ENCODE measurements around the gene SENP3.

Gene SENP3

DNA sequence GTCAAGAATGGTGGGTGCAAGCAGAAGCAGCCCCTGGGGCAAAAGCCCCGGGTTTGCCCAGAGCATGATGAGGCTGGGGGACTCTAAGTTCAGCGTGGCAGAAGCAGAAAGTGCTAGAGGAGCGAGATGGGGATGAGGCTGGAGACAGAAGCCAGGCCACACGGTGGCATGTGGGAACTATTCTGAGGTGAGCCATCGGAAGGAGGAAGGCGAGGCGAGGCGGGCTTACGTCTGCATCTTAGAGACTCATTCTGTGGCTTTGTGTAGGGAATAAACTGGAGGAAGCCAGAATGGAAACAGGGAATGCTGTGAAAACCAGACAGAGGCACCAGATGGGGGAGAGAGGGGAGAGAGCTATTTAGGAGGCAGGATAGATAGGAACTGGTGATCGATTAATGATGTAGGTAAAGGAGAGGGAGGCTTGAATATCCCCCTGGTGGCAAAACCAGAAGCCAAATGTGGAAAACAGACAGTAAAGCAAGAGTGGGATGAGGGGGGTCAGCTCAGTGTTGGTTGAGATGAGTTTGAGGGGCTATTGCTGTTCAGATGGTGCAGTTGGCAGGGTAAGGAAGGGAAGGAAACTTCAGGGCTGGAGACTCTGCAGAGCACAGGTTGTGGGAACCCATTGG, 6.3 kb upstream of the SENP3 start:
- no peak for DNase-seq (ENCODE audit: low read depth in 1 of 2, low spot score in 1 of 2)

DNA sequence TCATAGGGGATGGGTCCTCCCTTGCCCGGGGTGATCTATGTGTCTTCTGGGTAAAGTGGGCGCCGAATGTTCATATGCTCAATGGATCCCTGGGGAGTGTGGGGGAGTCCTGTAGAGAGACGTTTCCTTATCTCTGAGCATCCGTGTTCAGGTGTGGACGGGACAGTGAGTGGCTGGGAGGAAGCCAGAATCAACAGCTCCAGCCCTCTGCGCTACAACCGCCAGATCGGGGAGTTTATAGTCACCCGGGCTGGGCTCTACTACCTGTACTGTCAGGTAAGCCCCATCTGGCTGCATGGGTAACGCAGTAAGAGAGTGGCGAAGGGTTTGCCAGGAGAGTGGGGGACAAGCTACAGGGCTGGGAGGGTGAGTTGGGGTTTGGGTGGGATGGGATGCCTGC, 5.1 kb upstream of the SENP3 start:
- no peak for DNase-seq (ENCODE audit: low read depth in 1 of 2, low spot score in 1 of 2)

DNA sequence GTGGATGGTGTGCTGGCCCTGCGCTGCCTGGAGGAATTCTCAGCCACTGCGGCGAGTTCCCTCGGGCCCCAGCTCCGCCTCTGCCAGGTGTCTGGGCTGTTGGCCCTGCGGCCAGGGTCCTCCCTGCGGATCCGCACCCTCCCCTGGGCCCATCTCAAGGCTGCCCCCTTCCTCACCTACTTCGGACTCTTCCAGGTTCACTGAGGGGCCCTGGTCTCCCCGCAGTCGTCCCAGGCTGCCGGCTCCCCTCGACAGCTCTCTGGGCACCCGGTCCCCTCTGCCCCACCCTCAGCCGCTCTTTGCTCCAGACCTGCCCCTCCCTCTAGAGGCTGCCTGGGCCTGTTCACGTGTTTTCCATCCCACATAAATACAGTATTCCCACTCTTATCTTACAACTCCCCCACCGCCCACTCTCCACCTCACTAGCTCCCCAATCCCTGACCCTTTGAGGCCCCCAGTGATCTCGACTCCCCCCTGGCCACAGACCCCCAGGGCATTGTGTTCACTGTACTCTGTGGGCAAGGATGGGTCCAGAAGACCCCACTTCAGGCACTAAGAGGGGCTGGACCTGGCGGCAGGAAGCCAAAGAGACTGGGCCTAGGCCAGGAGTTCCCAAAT, 4.5 kb upstream of the SENP3 start:
- DNase-seq (ENCODE audit: low read depth in 1 of 2, low spot score in 1 of 2) = no peak

DNA sequence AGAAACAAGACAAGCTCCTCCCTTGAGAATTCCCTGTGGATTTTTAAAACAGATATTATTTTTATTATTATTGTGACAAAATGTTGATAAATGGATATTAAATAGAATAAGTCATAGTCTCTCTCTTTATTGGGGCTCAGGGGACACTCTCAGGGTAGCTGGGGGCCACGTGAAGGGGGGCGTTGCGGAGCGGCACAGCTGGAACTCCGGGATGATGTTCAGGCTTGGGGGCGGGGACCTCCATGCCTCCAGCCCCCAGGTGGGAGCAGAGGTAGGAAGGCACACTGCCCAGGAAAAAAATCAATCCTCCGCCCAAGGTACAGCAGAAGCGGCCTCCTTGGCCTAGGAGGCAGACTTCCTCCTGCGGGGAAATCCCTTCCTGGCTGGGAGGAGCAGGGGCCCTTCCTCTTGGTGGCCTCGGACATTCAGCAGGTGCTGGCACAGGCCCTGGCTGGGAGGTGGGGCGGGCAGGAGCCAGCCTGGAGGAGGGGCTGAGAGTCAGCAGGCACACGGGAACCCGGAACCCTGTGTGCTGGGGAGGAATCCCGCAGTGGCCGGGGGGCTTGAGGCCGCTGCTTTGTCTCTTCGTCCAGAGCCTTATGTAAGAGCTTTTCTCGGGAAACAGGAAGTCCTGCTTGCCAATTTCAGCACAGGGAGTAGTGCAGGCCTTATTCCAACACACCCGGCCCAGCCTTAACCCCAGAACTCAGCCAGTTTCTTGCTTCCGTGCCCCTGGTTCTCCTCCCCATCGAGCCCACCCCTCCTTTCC, 3.8 kb upstream of the SENP3 start:
- no peak for DNase-seq (ENCODE audit: low read depth in 1 of 2, low spot score in 1 of 2)

DNA sequence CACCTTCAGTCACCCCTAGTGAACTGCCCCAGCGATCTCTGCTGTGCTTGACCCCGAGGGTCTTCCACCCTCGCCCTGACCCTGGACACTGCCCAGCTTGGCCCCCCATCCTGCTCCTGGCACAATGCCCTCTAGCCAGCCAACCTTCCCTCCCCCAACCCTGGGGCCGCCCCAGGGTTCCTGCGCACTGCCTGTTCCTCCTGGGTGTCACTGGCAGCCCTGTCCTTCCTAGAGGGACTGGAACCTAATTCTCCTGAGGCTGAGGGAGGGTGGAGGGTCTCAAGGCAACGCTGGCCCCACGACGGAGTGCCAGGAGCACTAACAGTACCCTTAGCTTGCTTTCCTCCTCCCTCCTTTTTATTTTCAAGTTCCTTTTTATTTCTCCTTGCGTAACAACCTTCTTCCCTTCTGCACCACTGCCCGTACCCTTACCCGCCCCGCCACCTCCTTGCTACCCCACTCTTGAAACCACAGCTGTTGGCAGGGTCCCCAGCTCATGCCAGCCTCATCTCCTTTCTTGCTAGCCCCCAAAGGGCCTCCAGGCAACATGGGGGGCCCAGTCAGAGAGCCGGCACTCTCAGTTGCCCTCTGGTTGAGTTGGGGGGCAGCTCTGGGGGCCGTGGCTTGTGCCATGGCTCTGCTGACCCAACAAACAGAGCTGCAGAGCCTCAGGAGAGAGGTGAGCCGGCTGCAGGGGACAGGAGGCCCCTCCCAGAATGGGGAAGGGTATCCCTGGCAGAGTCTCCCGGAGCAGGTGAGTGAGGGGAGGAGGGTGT, 3.0 kb upstream of the SENP3 start, which contains the start of gene TNFSF13:
Gene TNFSF13 (plus strand): TSS at position 207 of the 776 bp plus-strand sequence. CDS start 290 bp downstream, at position 497.
- no peak for DNase-seq (ENCODE audit: low read depth in 1 of 2, low spot score in 1 of 2)

DNA sequence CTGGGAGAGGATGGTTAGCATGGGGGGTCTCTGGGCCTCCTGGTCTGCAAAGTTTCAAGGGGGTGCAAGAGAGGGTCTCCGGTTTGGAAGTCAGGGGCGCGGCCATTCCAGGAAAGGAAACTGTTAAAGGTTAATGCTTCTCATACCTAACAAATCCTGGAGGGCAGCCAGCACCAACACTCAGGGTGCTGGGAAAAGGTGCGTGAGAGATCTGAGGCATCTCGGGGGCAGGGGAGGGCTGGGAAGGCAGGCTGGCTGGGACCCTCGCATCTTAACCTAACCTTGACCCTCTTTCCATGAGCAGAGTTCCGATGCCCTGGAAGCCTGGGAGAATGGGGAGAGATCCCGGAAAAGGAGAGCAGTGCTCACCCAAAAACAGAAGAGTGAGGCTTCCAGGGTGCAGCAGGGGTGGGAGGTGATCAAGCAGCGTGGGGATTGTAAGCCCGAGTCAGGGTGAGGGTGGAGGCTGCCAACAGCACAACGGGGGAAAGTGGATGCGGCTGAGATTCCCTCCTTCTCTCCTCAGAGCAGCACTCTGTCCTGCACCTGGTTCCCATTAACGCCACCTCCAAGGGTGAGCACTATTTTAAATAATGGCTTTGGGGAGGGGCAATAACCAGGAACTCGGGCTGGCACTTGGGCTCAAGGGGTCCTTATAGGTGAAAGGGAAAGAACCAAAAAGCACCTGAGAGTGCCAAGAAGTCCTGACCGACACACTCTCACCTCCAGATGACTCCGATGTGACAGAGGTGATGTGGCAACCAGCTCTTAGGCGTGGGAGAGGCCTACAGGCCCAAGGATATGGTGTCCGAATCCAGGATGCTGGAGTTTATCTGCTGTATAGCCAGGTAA, 2.2 kb upstream of the SENP3 start:
- DNase-seq (ENCODE audit: low read depth in 1 of 2, low spot score in 1 of 2) = no peak

DNA sequence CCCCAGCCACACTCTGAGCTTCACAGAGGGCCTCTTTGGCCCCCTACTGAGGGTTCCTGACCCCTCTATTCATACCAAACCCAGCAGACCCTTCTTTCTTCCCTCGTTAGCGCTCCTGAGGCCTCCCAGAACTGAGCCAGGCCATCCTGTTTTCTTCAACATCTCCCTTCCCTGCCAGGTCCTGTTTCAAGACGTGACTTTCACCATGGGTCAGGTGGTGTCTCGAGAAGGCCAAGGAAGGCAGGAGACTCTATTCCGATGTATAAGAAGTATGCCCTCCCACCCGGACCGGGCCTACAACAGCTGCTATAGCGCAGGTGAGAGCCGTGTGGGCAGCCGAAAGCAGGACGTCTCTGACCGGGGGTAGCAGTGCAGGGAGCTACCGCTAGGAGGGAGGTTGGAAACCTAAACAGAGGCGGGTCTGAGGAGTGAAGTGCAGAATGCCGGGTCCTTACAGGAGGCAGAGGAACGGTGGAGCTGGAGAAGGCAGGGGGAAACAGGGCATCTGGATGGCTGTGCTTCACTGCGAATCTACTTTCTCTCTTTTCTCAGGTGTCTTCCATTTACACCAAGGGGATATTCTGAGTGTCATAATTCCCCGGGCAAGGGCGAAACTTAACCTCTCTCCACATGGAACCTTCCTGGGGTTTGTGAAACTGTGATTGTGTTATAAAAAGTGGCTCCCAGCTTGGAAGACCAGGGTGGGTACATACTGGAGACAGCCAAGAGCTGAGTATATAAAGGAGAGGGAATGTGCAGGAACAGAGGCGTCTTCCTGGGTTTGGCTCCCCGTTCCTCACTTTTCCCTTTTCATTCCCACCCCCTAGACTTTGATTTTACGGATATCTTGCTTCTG, 1.3 kb upstream of the SENP3 start:
- peak in 1 of 2 donors; percentile 48 for DNase-seq (ENCODE audit: low read depth in 1 of 2, low spot score in 1 of 2)

DNA sequence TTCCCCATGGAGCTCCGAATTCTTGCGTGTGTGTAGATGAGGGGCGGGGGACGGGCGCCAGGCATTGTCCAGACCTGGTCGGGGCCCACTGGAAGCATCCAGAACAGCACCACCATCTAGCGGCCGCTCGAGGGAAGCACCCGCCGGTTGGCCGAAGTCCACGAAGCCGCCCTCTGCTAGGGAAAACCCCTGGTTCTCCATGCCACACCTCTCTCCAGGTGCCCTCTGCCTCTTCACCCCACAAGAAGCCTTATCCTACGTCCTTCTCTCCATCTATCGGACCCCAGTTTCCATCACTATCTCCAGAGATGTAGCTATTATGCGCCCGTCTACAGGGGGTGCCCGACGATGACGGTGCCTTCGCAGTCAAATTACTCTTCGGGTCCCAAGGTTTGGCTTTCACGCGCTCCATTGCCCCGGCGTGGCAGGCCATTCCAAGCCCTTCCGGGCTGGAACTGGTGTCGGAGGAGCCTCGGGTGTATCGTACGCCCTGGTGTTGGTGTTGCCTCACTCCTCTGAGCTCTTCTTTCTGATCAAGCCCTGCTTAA, 617 bp upstream of the SENP3 start:
- DNase-seq (ENCODE audit: low read depth in 1 of 2, low spot score in 1 of 2) = peak; percentile 73 to 77

DNA sequence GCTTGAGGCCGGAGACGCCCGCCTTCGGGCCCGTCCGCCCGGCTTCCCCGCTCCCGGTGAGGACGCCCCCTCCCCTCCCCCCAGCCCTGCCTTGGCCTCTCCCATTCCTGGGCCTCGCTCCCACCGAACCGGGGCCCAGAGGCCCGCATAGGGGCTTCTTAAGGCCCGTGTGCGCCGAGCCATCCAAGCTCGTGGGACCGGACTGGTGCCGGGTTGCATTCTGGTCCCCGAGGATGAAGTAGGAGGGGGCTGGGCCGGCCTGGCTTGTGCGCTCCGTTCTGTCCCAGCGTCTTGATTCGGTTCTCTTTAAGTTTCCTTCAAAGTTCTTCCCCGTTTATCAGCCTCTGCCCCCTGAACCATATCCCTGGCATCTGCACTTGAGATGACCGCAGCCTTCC, 488 bp downstream of the SENP3 start:
- DNase-seq (ENCODE audit: low read depth in 1 of 2, low spot score in 1 of 2) = no peak

DNA sequence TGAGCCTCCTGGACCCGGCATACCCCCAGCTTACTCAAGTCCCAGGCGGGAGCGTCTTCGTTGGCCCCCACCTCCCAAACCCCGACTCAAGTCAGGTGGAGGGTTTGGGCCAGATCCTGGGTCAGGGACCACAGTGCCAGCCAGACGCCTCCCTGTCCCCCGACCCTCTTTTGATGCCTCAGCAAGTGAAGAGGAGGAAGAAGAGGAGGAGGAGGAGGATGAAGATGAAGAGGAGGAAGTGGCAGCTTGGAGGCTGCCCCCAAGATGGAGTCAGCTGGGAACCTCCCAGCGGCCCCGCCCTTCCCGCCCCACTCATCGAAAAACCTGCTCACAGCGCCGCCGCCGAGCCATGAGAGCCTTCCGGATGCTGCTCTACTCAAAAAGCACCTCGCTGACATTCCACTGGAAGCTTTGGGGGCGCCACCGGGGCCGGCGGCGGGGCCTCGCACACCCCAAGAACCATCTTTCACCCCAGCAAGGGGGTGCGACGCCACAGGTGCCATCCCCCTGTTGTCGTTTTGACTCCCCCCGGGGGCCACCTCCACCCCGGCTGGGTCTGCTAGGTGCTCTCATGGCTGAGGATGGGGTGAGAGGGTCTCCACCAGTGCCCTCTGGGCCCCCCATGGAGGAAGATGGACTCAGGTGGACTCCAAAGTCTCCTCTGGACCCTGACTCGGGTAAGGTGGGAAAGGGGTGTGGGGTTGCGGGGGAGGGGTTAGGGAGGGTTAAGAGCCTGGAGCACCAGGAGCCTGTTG, 1.6 kb downstream of the SENP3 start:
- no peak for DNase-seq (ENCODE audit: low read depth in 1 of 2, low spot score in 1 of 2)

DNA sequence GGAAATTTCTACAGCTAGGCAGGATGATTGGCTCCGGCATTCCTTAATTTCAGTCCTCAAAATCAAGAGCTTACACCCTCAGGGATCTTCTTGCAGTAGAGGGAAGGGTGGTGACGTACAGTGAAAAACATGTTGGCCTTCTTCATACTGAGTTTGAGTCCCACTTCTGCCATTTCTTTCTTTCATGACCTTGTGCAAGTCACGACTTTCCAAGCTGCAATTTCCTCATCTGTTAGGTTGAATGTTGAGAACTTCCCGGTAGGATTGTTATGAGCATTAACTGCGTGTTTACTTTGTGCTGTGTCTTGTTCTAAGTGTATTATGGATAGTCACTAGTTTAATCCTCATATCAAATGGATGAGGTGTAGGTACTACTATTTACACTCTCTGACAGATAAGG, 7.9 kb downstream of the SENP3 start:
- DNase-seq (ENCODE audit: low read depth in 1 of 2, low spot score in 1 of 2) = no peak

DNA sequence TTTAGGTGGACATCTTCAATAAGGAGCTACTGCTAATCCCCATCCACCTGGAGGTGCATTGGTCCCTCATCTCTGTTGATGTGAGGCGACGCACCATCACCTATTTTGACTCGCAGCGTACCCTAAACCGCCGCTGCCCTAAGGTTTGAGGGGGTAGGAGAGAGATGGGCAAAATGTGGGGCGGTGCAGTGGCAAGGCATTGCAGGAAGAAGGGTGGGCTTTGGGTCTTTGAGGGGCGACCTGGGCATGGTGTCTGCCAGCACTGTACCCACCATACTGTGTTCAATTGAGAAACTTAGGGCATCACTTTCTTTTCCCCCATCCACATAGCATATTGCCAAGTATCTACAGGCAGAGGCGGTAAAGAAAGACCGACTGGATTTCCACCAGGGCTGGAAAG, 8.6 kb downstream of the SENP3 start:
- no peak for DNase-seq (ENCODE audit: low read depth in 1 of 2, low spot score in 1 of 2)

DNA sequence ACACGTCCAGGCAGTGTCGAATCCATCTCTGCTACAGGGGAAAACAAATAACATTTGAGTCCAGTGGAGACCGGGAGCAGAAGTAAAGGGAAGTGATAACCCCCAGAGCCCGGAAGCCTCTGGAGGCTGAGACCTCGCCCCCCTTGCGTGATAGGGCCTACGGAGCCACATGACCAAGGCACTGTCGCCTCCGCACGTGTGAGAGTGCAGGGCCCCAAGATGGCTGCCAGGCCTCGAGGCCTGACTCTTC, 10.5 kb downstream of the SENP3 start:
- DNase-seq (ENCODE audit: low read depth in 1 of 2, low spot score in 1 of 2) = no peak

DNA sequence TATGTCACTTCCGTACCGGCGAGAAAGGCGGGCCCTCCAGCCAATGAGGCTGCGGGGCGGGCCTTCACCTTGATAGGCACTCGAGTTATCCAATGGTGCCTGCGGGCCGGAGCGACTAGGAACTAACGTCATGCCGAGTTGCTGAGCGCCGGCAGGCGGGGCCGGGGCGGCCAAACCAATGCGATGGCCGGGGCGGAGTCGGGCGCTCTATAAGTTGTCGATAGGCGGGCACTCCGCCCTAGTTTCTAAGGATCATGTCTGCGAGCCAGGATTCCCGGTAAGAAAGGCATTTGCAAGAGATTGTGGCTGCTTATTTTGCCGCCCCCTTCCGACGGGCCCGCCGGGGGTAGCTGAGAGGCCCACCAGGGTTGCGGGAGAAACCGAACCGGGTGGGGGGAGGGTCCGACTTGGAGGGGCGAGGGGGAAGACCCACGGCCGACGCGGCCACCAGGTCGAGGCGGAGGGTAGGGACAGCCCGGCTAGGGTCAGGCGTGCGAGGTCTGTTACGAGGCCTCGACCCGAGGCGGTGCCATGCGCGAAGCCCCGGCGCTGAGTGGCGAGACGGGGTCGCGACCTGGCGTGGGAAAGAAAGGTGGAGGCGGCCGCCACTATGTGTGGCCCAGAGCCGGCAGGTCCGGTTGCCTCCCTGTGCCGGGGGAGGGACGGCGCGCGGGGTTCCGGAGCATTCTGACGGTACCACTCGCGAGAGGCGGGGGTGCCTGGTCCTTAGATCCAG, 11.0 kb downstream of the SENP3 start:
- peak; percentile 100 for DNase-seq (ENCODE audit: low read depth in 1 of 2, low spot score in 1 of 2)

DNA sequence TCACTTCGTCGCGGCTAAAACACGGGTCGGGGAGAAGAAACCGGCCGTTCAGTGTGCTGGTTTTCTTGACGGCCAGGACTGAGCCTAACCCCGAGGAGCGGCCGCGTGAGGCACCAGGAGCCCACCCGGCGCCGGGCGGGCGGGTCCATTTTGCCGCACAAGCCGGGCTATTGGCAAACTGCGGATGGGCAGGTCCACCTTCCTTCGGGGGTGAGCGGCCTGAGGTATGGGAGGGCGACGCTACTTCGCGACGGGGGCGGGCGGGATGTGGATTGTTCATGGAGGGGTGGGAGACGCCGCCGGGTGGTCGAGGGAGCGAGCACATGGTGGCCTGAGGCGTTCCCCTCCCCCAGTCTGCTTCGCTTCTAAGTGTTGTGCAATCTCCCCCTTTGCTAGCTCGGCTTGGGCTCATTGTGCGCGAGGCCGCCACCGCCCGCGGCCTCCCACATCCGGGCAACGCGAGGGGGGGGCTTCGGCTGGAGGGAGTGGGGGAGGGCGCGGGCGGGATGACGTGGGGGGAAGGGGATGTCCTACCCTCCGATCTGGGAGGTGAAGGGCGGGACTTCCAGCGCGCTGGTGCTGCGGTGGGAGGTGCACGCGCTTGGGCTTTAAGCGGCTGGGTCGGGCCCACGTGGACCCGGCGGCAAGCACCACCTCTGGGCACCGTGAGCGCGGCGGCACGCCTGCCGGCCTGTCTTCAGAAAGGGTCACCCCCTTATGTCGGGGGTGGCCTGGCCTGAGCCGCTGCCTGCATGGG, 11.8 kb downstream of the SENP3 start:
- peak; percentile 82 to 86 for DNase-seq (ENCODE audit: low read depth in 1 of 2, low spot score in 1 of 2)

DNA sequence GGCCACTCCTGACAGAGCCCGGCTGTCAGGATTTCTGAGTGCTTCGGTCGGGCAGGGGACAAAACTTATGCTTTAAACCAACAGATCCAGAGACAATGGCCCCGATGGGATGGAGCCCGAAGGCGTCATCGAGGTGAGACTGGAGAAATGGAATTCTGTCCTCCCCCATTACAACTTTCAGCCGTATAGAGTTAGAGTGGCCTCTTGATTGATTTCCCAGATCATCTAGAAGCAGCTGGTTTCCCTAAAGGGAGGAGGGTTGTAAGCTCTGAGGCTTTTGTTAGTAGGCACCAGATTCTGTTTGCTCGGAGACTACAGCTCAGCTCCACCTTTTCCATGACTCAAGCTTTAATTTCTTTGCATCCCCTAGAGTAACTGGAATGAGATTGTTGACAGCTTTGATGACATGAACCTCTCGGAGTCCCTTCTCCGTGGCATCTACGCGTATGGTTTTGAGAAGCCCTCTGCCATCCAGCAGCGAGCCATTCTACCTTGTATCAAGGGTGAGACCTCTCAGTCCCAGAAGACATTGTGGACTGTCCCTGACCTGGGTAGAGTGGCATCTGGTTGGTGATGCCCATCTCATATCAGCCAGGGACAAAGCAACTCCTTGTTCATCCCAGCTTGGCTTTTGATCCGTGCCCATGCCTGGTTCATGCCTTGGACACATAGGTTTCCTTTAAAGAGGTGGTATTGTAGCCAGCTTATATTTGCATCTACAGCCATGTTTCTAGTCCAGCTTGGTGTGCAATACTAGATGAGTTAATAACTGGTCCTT, 12.6 kb downstream of the SENP3 start:
- no peak for DNase-seq (ENCODE audit: low read depth in 1 of 2, low spot score in 1 of 2)

DNA sequence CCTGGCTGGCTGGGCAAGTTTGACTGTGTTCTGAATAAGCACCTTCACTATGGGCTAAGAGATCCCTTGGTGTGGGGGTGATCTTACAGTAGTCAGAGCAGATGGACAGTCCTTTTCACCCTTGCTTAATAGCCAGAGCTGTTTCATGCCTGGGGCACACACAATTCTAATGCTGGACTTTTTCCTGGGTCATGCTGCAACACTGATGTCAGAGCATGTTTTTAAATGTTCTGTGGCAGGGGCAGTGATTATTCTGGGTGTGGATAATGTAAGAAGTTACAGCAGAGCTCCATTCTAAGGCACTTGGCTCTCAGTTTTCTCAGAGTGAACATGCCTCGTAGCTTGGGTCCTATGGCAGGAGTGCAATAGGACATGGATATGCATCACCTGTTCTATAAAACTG, 13.8 kb downstream of the SENP3 start:
- DNase-seq (ENCODE audit: low read depth in 1 of 2, low spot score in 1 of 2) = no peak

Measured in stimulated activated CD4-positive, alpha-beta T cell treated with anti-CD3 and anti-CD28 coated beads, Interleukin-15, amount 100 ng/mL, for 1 hour (primary cell).